Stimulated activated CD4-positive, alpha-beta T cell treated with anti-CD3 and anti-CD28 coated beads, TNF-alpha, amount 100 ng/mL, for 48 hours (primary cell): ENCODE data around the gene TPCN1.
"Not testable (repeated sequence)": the region's sequence is repeated elsewhere in the genome, so short reads cannot be mapped to it uniquely, and the experiment has no call there.

Experiments
- DNase-seq, 3 donors: peaks; one replicate each; pipeline ENCODE4 v3.0.0-alpha.2; 2020; ENCODE audit warnings: low read depth in 3 of 3

TPCN1 gene

DNA sequence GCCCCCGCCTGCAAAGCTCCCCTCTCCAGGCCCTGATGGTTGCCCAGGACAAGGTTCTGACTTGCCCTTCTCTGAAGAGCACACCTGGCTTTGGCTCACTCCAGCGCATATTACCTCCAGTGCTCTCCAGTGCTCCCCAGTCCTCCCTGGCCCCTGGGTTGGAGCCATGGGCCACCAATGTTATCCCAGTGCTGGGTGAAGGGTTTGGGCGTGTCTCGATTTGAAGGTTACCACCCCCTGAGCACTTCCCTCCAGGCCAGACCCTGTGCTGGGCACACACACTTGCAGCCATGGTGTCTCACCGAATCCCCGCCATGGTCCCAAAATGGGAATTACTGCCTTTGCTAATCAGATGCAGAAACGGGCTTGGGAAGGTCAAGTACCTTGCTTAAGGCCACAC lies 24.7 kb upstream of the TPCN1 start:
- no peak for DNase-seq

DNA sequence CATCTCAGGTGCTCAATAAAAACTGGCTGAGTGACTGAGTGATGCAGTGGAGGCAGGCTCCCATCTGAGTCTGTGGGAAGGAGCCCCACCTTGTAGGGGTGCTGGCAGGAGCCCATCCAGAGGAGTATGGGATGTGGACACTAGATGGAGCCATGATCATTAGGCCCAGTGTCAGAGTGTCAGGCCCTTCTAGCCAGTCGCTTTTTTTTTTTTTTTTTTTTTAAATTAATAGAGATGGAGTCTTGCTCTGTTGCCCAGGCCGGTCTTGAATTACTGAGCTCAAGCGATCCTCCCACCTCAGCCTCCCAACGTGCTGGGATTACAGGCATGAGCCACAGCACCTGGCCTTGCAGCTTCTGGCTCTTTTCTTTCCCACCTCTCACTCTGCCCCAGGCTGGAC lies 24.3 kb upstream of the TPCN1 start:
- DNase-seq = peak in 1 of 3 donors; percentile 50

GRCh38 chr12:113197518-113198077 lies 23.7 kb upstream of the TPCN1 start:
- DNase-seq = no peak

DNA sequence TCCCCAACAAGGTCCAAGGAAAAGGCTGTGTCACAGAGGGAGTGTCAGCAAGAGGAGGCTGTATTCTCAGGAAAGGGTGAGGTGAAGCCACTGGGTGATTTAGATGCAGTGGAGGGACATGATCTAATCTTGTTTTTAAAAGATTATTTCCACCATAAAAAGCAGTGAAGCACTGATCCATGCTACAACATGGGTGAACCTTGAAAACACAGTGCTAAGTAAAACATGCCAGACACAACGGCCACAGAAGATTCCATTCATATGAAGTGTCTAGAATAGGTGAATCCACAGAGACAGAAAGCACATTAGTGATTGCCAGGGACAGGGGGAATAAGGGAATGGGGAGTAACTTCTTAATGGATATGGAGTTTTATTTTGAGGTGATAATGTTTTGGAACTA lies 23.0 kb upstream of the TPCN1 start:
- DNase-seq = no peak

DNA sequence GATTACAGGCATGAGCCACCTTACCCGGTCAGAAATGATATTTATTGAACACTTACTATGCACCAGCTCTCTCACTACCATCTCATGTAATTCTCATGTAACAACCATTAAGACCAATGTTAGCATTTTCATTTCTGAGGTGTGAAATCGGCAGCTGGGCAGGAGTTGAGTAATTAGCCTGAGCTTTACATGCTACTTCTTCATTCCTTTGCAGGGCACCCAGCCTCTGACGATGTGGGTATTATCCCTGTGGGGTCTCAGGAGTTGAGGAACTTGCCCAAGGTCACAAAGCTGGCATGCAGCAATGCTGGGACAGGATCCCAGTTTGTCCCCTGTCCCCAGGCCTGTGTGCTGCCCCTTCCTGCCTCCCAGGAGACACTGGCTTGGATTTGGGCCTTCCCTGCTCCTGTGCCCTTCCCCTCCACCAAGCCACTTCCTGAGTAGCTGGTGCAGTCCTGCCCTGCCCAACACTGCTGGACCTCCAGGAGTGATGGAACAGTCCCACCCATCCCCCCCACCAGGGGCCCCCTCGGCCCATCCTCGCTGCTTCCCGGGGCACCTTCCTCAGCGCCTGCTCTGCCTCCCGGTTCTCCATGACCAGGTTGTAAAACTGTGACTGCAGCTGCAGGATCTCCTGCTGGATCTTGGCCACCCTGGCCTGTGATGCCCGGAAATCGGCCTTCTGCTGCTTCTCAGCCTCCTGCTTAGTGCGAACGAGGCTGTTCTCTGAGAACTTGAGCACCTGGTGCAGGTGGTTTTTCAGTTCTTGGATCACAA lies 21.1 kb upstream of the TPCN1 start:
- DNase-seq = no peak

DNA sequence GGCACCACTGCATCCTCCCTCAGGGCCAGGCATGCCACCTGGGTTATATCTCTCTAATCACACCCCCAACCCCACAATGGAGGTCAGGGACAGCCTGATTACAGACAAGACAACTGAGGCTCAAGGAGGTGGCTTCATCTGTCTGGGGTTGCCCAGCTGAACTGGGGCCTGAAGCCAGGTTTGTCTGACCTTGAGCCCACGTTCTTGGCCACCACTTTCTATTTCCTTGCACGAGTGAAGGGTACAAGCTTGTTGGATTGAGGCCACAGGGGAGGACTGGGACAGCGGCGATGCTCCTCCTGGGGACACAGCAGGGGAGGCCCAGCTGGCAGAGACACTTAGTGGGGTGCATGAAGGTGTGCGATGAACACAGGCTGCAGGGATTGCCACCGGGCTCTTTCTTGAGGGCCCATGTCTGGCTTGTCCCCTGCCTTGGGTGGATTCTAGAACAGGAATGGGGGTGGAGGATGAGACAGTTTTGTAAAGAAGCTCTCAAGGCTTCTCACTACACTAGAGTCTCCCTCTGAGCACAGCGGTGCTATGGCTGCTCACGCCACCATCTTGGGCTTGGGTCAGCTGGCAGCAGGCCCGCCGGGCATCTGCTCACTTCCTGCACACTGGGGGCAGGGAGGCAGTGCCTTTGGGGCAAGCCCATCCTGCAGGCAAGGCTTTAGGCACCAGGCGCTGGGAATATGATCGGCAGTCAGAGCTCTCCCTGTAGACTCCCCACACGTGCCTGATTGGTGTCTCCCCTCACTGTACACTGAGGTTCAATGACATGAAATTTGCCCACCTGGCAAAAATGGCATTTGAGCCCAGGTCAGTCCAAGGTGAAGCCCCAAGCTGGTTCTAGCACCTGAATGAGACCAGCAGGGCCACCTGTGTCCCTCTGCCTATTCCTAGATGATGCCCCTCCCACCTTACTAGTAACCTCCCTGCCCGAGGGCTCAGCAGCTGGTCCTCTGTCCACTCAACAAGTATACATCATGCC lies 19.8 kb upstream of the TPCN1 start:
- DNase-seq = no peak

DNA sequence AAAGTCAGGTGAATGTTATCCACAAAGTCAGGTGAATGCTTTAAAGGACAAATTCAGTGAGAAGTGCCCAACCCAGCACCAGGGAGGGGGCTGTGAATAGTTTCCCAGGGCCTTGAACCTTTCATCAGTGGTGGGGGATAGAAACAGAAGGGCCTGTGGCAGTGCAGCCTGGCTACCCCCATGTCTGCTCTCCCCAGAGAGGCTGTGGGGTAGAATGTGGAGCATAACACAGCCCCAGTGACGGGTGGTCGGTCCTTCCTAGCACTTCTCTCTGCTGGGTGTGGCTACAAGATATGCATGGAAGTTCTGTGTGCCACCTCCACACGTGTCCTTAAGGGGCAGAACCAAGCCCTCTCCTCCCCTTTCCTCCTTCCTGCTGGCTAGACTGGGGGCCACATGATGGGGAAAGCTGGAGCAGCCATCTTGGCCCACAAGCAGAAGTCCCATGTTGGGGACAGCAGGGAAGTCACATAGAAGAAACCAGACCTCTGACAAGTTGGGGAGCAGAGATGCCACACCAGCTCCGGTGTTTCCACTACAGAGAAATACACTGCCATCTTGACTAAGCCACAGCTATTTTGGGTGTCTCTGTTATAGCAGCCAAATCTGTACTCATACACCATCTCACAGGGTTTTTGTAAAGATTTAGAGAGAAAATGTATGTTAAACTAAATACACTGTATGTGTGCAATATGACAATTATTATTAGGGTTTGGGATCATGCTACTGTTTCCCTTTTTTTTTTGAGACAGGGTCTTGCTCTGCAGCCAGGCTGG lies 18.8 kb upstream of the TPCN1 start:
- DNase-seq = no peak

GRCh38 chr12:113203852-113204760 lies 17.2 kb upstream of the TPCN1 start:
- no peak for DNase-seq

GRCh38 chr12:113204804-113205203 lies 16.5 kb upstream of the TPCN1 start:
- no peak for DNase-seq

DNA sequence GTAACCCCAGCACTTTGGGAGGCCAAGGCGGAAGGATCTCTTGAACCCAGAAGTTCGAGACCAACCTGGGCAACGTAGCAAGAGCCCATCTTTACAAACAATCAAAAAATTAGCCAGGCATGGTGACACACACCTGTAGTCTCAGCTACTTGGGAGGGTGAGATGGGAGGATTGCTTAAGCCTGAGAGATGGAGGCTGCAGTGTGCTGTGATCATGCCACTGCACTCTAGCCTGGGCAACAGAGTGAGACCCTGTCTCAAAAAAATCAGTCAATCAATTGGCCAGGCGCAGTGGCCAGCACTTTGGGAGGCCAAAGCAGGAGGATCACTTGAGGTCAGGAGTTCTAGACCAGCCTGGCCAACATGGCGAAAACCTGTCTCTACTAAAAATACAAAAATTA lies 14.5 kb upstream of the TPCN1 start:
- not testable (repeated sequence) for DNase-seq

- DNase-seq = no peak
These were observed 13.6 kb upstream of the TPCN1 start for GRCh38 chr12:113207613-113208040.

GRCh38 chr12:113208041-113208934 lies 13.0 kb upstream of the TPCN1 start:
- DNase-seq = peak in 2 of 3 donors; percentile 44 to 53

GRCh38 chr12:113211160-113211559 lies 10.1 kb upstream of the TPCN1 start:
- DNase-seq = no peak

GRCh38 chr12:113214895-113215400 lies 6.3 kb upstream of the TPCN1 start:
- no peak for DNase-seq

DNA sequence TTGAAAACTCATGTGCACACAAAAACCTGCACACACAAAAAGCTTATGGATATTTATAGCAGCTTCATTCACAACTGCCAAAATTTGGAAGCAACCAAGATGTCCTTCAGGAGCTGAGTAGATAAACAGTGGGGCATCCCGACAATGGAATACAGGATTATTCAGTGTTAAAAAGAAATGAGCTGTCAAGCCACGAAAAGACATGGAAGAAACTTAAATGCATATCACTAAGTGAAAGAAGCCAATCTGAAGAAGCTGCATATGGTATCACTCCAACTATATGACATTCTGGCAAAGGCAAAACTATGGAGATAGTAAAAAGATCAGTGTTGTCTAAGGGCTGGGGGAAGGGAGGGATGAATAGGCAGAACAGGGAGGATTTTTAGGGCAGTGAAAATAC lies 5.2 kb upstream of the TPCN1 start:
- no peak for DNase-seq

GRCh38 chr12:113220593-113221180 lies 577 bp upstream of the TPCN1 start:
- DNase-seq = no peak

DNA sequence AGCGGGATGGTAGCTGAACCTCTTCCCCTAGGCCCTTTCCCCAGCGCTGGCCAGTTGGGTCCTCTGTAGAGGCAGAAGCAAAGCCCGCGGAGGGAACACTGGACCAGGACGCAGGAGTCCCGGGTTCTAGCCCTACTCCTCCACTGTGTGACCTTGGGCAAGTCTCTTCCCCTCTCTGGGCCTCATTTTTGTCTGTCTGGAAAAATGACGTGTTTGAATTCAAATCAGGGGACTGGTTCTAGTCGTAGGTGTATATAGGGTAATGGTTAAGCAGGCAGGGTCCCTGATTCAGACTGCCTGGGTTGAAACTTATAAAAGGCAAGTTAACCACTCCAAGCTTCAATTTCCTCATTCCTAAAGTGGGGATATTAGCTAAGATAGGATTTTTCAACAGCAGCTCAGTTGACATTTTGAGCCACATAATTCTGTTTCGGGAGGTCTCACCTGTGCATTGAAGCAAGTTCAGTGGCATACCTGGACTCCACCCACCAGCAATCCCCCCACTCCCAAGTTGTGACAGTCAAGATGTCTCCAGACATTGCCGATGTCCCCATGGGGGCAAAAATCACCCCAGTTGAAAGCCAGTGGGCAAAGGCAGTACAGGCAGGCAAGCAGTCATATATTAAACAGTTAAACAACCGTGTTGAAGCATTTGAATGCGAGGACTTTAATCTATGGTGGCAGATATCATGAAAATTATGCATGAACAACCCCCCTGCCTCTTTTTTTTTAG lies 899 bp downstream of the TPCN1 start:
- no peak for DNase-seq
